SK-N-MC (cell line): ENCODE data around the gene LARGE1.

ENCODE experiments used
- EZH2 ChIP-seq: fragments of 200-600 bp; sonication (generic); IDR thresholded peaks from one replicate; pipeline ENCODE4 v1.6.1; 2017; ENCODE audit warnings: antibody characterized with exemption
- FOXP2 ChIP-seq: optimal IDR thresholded peaks from 2 replicates; pipeline ENCODE3; 2011; ENCODE audit warnings: mild to moderate bottlenecking, moderate library complexity; ENCODE audit not compliant: insufficient read depth; ENCODE audit errors: extremely low read length, control extremely low read depth

- no peak for TF ChIP-seq EZH2
- no peak for TF ChIP-seq FOXP2
Observed at GRCh38 chr22:33743756-33744155, 176.5 kb downstream of the LARGE1 start.
